ENCODE results near the gene CDC42BPA. TPM values are rescaled to one million over a fixed set of nuclear protein-coding genes. Genes with fewer than 3 reads are reported as not detected.

Gene CDC42BPA
- polyA plus RNA-seq, 1 of the 3 experiments (the other 2 are of a cell fraction): 6.8 TPM

DNA sequence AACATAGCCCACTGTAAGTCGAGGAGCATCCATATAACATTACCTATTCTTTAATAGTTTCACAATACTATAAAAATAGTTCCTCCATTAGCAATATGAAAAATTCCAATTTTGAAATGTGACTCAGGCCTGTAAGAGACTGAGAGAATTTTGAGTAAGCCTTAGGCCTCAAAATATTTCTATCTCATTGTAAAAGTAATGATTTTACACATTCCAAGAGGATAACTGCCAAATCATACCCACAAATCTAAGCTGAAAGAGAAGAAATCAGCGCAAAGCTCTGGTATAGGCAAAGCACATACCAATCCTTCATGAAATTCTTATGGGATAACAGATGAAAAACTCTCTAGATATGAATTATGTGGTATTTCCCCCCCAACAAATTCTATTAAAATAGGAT lies 144.1 kb downstream of the CDC42BPA start (continued):
- TF ChIP-seq MEF2A (IDR thresholded peaks at IDR 0.05; ENCODE audit: borderline replicate concordance, low read depth): no peak
- peak; percentile 34; the same call in 1 of the 2 replicates for TF ChIP-seq TEAD4 (IDR thresholded peaks at IDR 0.05; ENCODE audit: borderline replicate concordance, insufficient read depth)
- no peak for TF ChIP-seq USF2 (IDR thresholded peaks at IDR 0.05; ENCODE audit: borderline replicate concordance, low read depth, low read length)
- no peak for TF ChIP-seq NFIC (IDR thresholded peaks at IDR 0.05; ENCODE audit: borderline replicate concordance)

DNA sequence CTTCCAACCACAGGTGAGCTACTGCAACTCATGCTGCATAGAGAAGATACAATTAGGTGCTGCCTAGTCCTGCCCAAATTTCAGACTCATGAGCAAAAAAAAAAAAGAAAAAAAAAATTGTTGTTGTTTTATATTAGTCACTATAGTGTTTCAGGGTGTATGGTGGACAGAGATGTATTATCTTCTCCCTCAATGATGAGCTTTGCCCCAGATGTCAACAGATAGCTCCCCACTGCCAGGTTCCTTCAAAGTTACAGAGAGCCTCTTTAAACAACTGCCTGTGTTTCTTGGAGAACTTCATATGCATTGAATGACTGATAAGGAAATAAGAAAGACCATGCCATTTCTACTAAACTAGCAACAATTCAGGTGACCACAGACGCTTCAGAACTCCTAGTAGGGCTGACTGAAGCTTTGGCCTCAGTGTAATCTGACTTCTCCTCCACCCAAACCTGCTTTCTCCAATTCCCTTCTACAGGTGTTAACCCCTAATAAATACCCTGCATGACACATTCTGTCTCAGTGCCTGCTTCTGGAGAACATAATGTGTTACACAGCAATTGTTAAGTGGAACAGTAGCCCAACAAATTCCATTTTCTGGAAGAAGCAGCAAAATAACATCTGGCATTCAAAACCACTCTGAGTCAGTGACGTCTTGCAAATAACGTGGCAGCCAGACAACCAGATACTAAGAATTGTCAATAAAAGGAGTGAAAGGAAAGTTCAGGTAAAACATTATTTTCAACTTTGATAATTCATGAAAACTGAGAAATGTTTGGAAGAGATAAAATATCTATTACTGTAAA lies 147.7 kb downstream of the CDC42BPA start:
- WGBS (ENCODE audit: low lambda C conversion rate): 98% methylated on average over 3 of the region's 3 CpGs
- DNase-seq: no peak
- Histone ChIP-seq H3K79me2 (ENCODE audit: insufficient read depth) (peaks cover 32% of the 10 kb centered on the region), H3F3A (replicated peaks; ENCODE audit: insufficient read depth) (peaks cover 14% of the 10 kb centered on the region), H3K27ac (ENCODE audit: low read depth in 2 of 2, low read length in 1 of 2) (no peak overlapping the region), H3K27me3 (ENCODE audit: insufficient read depth) (no peaks in the 10 kb centered on the region), H3K4me3 (ENCODE audit: low read depth in 2 of 2, low read length in 1 of 2) (no peak overlapping the region), H3K9ac (no peak overlapping the region), H2AFZ (ENCODE audit: low read depth) (no peak overlapping the region), H4K20me1 (ENCODE audit: insufficient read depth) (0 out of 2 replicates have a peak, but pooled peaks cover 3% of the 10 kb centered on the region), H3K9me3 (no peaks in the 10 kb centered on the region), H3K4me2 (no peak overlapping the region), H3K4me1 (ENCODE audit: control insufficient read depth in 1 of 2, insufficient read depth in 2 of 2, low read depth in 1 of 2, low read length in 1 of 2) (peaks cover 0 to 6% of the 10 kb centered on the region in 2 experiments; a peak in 2 of 4 replicates), H3K9me2 (no peaks in the 10 kb centered on the region), H3K36me3 (replicated peaks in 1 of 2; ENCODE audit: control insufficient read depth in 1 of 2, insufficient read depth in 2 of 2, low read length in 1 of 2) (no peaks in the 10 kb centered on the region)
- no peak for TF ChIP-seq PBX3 (IDR thresholded peaks at IDR 0.05)
- 0 out of 2 replicates have a peak, but pooled peaks have one; percentile 12 for TF ChIP-seq TCF12 (IDR thresholded peaks at IDR 0.05)
- POLR2A ChIA-PET: no interaction called here
- CTCF ChIA-PET: interaction anchor here (1.3 kb wide), 1 partner anchor 24 kb away, joined by 3 read pairs; no protein-coding TSS in a partner anchor

GRCh38 chr1:227169343-227169742 lies 148.9 kb downstream of the CDC42BPA start:
- no peaks in the 10 kb centered on the region for H3K9me2 ChIP-seq
- H3K9ac ChIP-seq: no peak overlapping the region
- peaks cover 7% of the 10 kb centered on the region for H3F3A ChIP-seq (replicated peaks; ENCODE audit: insufficient read depth)
- ChIA-PET CTCF (interaction anchor here (0.7 to 1.3 kb wide), 2 partner anchors 25 to 76 kb away, joined by 3 read pairs; no protein-coding TSS in a partner anchor), POLR2A (no interaction called here)
- 0 out of 2 replicates have a peak, but pooled peaks cover 3% of the 10 kb centered on the region for H4K20me1 ChIP-seq (ENCODE audit: insufficient read depth)
- no peaks in the 10 kb centered on the region for H3K9me3 ChIP-seq
- H3K36me3 ChIP-seq (replicated peaks in 1 of 2; ENCODE audit: control insufficient read depth in 1 of 2, insufficient read depth in 2 of 2, low read length in 1 of 2): no peaks in the 10 kb centered on the region
- no peak overlapping the region for H3K27ac ChIP-seq (ENCODE audit: low read depth in 2 of 2, low read length in 1 of 2)
- DNase-seq: no peak
- no peak overlapping the region for H3K4me2 ChIP-seq
- H2AFZ ChIP-seq (ENCODE audit: low read depth): no peak overlapping the region
- H3K4me1 ChIP-seq (ENCODE audit: control insufficient read depth in 1 of 2, insufficient read depth in 2 of 2, low read depth in 1 of 2, low read length in 1 of 2): no peaks in the 10 kb centered on the region; a peak in 2 of 4 replicates
- no peaks in the 10 kb centered on the region for H3K27me3 ChIP-seq (ENCODE audit: insufficient read depth)
- no peak overlapping the region for H3K4me3 ChIP-seq (ENCODE audit: low read depth in 2 of 2, low read length in 1 of 2)
- H3K79me2 ChIP-seq (ENCODE audit: insufficient read depth): peaks cover 37% of the 10 kb centered on the region
- TF ChIP-seq EP300 (IDR thresholded peaks at IDR 0.05; ENCODE audit: borderline replicate concordance in 1 of 2, low read depth in 1 of 2, low read length in 1 of 2) (no peak), FOSL2 (IDR thresholded peaks at IDR 0.05; ENCODE audit: borderline replicate concordance, low read depth) (no peak), FOXJ3 (CRISPR knock-in tag; IDR thresholded peaks at IDR 0.05) (no peak), CTCF (IDR thresholded peaks at IDR 0.05) (no peak), GATA2 (CRISPR knock-in tag; IDR thresholded peaks at IDR 0.05) (no peak), MXI1 (IDR thresholded peaks at IDR 0.05; ENCODE audit: low read depth, low read length) (no peak), REST (IDR thresholded peaks at IDR 0.05; ENCODE audit: low read depth, low read length) (no peak), TEAD4 (IDR thresholded peaks at IDR 0.05; ENCODE audit: borderline replicate concordance, insufficient read depth) (no peak), USF2 (IDR thresholded peaks at IDR 0.05; ENCODE audit: borderline replicate concordance, low read depth, low read length) (no peak), POLR2AphosphoS5 (IDR thresholded peaks at IDR 0.05; ENCODE audit: low read depth, low read length) (no peak), RCOR1 (IDR thresholded peaks at IDR 0.05; ENCODE audit: low read length) (no peak)
